ENCODE results near the gene UNC79. TPM values are rescaled to one million over a fixed set of nuclear protein-coding genes. Genes with fewer than 3 reads are reported as not detected.
"Not testable (repeated sequence)": the region's sequence is repeated elsewhere in the genome, so short reads cannot be mapped to it uniquely, and the experiment has no call there.

The UNC79 gene
- total RNA-seq, 1 donor from 2014 or later: 0.10 TPM

GRCh38 chr14:93402951-93403350 is 27.8 kb upstream of the UNC79 start:
- no peak overlapping the region for H3K27ac Mint-ChIP-seq (ENCODE audit: unreplicated experiment)
- no peak for DNase-seq (ENCODE audit: low spot score)
- no peaks in the 10 kb centered on the region for H3K9me3 Mint-ChIP-seq (ENCODE audit: low read depth)
- H3K4me1 Mint-ChIP-seq (ENCODE audit: low read depth): no peaks in the 10 kb centered on the region
- H3K4me3 Mint-ChIP-seq (ENCODE audit: unreplicated experiment): no peak overlapping the region
- TF ChIP-seq, protein P1, sequence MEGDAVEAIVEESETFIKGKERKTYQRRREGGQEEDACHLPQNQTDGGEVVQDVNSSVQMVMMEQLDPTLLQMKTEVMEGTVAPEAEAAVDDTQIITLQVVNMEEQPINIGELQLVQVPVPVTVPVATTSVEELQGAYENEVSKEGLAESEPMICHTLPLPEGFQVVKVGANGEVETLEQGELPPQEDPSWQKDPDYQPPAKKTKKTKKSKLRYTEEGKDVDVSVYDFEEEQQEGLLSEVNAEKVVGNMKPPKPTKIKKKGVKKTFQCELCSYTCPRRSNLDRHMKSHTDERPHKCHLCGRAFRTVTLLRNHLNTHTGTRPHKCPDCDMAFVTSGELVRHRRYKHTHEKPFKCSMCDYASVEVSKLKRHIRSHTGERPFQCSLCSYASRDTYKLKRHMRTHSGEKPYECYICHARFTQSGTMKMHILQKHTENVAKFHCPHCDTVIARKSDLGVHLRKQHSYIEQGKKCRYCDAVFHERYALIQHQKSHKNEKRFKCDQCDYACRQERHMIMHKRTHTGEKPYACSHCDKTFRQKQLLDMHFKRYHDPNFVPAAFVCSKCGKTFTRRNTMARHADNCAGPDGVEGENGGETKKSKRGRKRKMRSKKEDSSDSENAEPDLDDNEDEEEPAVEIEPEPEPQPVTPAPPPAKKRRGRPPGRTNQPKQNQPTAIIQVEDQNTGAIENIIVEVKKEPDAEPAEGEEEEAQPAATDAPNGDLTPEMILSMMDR (IDR thresholded peaks at IDR 0.05): no peak
- no peaks in the 10 kb centered on the region for H3K36me3 Mint-ChIP-seq (ENCODE audit: low read depth)
- H3K27me3 Mint-ChIP-seq (ENCODE audit: low read depth): peaks cover 7% of the 10 kb centered on the region

DNA sequence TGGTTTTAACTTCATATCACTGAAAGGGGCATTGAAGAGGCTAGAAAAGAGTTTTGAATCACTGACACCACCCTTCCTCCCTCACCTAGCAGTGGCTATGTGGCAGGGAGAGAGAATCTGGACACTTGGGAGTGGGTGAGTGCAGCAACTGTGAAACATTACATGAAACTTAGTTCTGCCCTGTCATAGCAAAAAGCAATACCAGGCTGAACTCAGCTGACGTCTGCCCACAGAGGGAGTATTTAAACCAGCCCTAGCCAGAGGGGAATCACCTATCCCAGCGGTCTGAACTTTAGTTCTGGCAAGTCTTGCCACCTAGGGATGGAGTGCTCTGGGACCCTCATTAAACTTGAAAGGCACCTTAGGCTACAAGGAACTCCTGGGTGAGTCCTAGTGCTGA is 20.7 kb upstream of the UNC79 start:
- peaks cover 3% of the 10 kb centered on the region for H3K27me3 Mint-ChIP-seq (ENCODE audit: low read depth)
- no peak overlapping the region for H3K4me3 Mint-ChIP-seq (ENCODE audit: unreplicated experiment)
- no peaks in the 10 kb centered on the region for H3K36me3 Mint-ChIP-seq (ENCODE audit: low read depth)
- DNase-seq (ENCODE audit: low spot score): no peak
- peaks cover 12% of the 10 kb centered on the region for H3K9me3 Mint-ChIP-seq (ENCODE audit: low read depth)
- TF ChIP-seq, protein P1 (IDR thresholded peaks at IDR 0.05): no peak
- no peak overlapping the region for H3K27ac Mint-ChIP-seq (ENCODE audit: unreplicated experiment)
- H3K4me1 Mint-ChIP-seq (ENCODE audit: low read depth): no peaks in the 10 kb centered on the region

DNA sequence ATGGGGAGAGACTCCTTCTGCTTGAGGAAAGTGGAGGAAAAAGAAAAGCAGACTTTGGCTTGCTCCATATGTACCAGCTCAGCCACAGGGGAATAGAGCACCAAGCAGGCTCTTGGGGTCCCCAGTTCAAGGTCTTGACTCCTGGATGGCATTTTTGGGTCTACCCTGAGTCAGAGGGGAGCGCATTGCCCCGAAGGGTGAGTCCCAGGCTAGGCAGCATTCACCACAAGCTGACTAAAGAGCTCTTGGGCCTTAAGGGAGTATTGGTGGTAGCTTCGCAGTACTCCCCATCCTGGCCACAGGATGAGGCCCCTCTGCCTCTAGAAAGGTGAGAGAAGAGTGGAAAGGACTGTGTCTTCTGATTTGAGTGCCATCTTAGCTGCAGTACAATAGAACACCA is 19.8 kb upstream of the UNC79 start:
- TF ChIP-seq, protein P1 (IDR thresholded peaks at IDR 0.05): no peak
- no peaks in the 10 kb centered on the region for H3K4me1 Mint-ChIP-seq (ENCODE audit: low read depth)
- H3K9me3 Mint-ChIP-seq (ENCODE audit: low read depth): peaks cover 12% of the 10 kb centered on the region
- DNase-seq (ENCODE audit: low spot score): no peak
- H3K4me3 Mint-ChIP-seq (ENCODE audit: unreplicated experiment): no peak overlapping the region
- peaks cover 1% of the 10 kb centered on the region for H3K27me3 Mint-ChIP-seq (ENCODE audit: low read depth)
- no peak overlapping the region for H3K27ac Mint-ChIP-seq (ENCODE audit: unreplicated experiment)
- H3K36me3 Mint-ChIP-seq (ENCODE audit: low read depth): no peaks in the 10 kb centered on the region

DNA sequence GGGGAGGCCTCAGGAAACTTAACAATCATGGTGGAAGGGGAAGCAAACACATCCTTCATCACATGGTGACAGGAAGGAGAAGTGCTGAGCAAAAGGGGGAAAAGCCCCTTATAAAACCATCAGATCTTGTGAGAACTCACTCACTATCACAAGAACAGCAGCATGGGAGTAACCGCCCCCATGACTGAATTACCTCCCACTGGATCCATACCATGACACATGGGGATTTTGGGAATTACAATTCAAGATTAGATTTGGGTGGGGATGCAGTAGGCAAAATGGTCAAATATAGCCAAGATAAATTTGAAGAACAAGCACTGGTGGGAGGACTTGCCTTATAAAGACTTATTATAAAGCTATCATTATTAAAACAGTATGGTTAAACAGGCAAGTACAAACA is 5.6 kb upstream of the UNC79 start:
- not testable (repeated sequence) for H3K4me3 Mint-ChIP-seq (ENCODE audit: unreplicated experiment)
- peaks cover 35% of the 10 kb centered on the region for H3K9me3 Mint-ChIP-seq (ENCODE audit: low read depth)

DNA sequence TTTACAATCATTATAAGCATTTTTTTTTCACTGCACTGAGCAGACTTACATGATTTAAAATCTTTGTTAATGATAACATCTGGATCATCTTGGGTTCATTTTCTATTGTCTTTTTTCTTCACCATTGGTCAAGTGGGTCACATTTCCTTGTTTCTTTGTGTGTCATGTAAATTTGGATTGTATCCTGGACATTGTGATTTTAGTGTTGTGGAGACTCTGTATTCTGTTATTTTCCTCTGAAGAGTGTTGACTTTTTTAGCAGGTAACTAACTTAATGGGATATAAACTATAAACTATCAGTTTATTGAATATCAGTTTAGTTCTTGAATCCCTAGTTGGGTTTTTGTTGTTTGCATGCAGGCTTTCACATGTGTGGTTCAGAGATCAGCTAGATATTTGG is 4.0 kb upstream of the UNC79 start:
- peaks cover 23% of the 10 kb centered on the region for H3K27me3 Mint-ChIP-seq (ENCODE audit: low read depth)
- H3K36me3 Mint-ChIP-seq (ENCODE audit: low read depth): peaks cover 1% of the 10 kb centered on the region
- DNase-seq (ENCODE audit: low spot score): no peak
- TF ChIP-seq, protein P1 (IDR thresholded peaks at IDR 0.05): no peak
- peaks cover 35% of the 10 kb centered on the region for H3K9me3 Mint-ChIP-seq (ENCODE audit: low read depth)
- peaks cover 4% of the 10 kb centered on the region for H3K4me1 Mint-ChIP-seq (ENCODE audit: low read depth)
- H3K27ac Mint-ChIP-seq (ENCODE audit: unreplicated experiment): no peak overlapping the region
- H3K4me3 Mint-ChIP-seq (ENCODE audit: unreplicated experiment): no peak overlapping the region

More for the DNA sequence above, 5.6 kb upstream of the UNC79 start:
- not testable (repeated sequence) for H3K4me1 Mint-ChIP-seq (ENCODE audit: low read depth); H3K36me3 Mint-ChIP-seq (ENCODE audit: low read depth); DNase-seq (ENCODE audit: low spot score); H3K27ac Mint-ChIP-seq (ENCODE audit: unreplicated experiment)
- H3K27me3 Mint-ChIP-seq (ENCODE audit: low read depth): peaks cover 15% of the 10 kb centered on the region

GRCh38 chr14:93431036-93431670 is 414 bp downstream of the UNC79 start:
- Mint-ChIP-seq H3K36me3 (ENCODE audit: low read depth) (no peaks in the 10 kb centered on the region), H3K27me3 (ENCODE audit: low read depth) (peaks cover 38% of the 10 kb centered on the region), H3K4me1 (ENCODE audit: low read depth) (peaks cover 4% of the 10 kb centered on the region), H3K27ac (ENCODE audit: unreplicated experiment) (no peak overlapping the region), H3K4me3 (ENCODE audit: unreplicated experiment) (peak overlapping the region; percentile 67), H3K9me3 (ENCODE audit: low read depth) (peaks cover 17% of the 10 kb centered on the region)
- DNase-seq (ENCODE audit: low spot score): no peak
- TF ChIP-seq, protein P1 (IDR thresholded peaks at IDR 0.05): no peak

Measured in chondrocyte (in vitro differentiated cells).